Activated naive CD8-positive, alpha-beta T cell treated with anti-CD3 and anti-CD28 coated beads, Interleukin-2, amount 50 U/mL, for 24 hours (primary cell): ENCODE measurements around the gene TNFRSF14.
A peak's percentile ranks its signal among the peaks of the same experiment; 100 is the strongest.

Source experiments
- ATAC-seq: fragments of 150-1000 bp; cut with Tn5 transposase; one replicate; pipeline ENCODE4 v1.10.0; 2021
- DNase-seq: peaks from one replicate; pipeline ENCODE4 v3.0.0; 2021
- H3K27ac Mint-ChIP-seq: one replicate; pipeline ENCODE4 v1.8.0; 2021; ENCODE audit warnings: mild to moderate bottlenecking, mixed read lengths
- H3K27me3 Mint-ChIP-seq: one replicate; pipeline ENCODE4 v1.8.0; 2021; ENCODE audit warnings: mixed read lengths
- H3K36me3 Mint-ChIP-seq: one replicate; pipeline ENCODE4 v1.8.0; 2021; ENCODE audit warnings: low read depth, mixed read lengths
- H3K4me1 Mint-ChIP-seq: one replicate; pipeline ENCODE4 v1.8.0; 2021; ENCODE audit warnings: mixed read lengths
- H3K4me3 Mint-ChIP-seq: one replicate; pipeline ENCODE4 v1.8.0; 2021; ENCODE audit warnings: mild to moderate bottlenecking, moderate library complexity, mixed read lengths
- H3K9me3 Mint-ChIP-seq: one replicate; pipeline ENCODE4 v1.8.0; 2021; ENCODE audit warnings: mixed read lengths

The TNFRSF14 gene

GRCh38 chr1:2606396-2606880, 50.3 kb downstream of the TNFRSF14 start:
- no peaks in the 10 kb centered on the region for H3K4me1 Mint-ChIP-seq
- H3K36me3 Mint-ChIP-seq, result no peaks in the 10 kb centered on the region
- no peak for DNase-seq
- H3K4me3 Mint-ChIP-seq, result no peak overlapping the region
- no peaks in the 10 kb centered on the region for H3K9me3 Mint-ChIP-seq
- no peak overlapping the region for H3K27ac Mint-ChIP-seq
- peaks cover 3% of the 10 kb centered on the region for H3K27me3 Mint-ChIP-seq
- no peak for ATAC-seq

- H3K27me3 Mint-ChIP-seq, result peaks cover 3% of the 10 kb centered on the region
- no peak overlapping the region for H3K4me3 Mint-ChIP-seq
- DNase-seq (no peak), ATAC-seq (no peak)
- H3K4me1 Mint-ChIP-seq, result no peaks in the 10 kb centered on the region
- no peak overlapping the region for H3K27ac Mint-ChIP-seq
- H3K9me3 Mint-ChIP-seq, result no peaks in the 10 kb centered on the region
- H3K36me3 Mint-ChIP-seq, result no peaks in the 10 kb centered on the region
Measured at GRCh38 chr1:2606881-2607621, 50.9 kb downstream of the TNFRSF14 start.

GRCh38 chr1:2607641-2608091, 51.5 kb downstream of the TNFRSF14 start:
- Mint-ChIP-seq H3K36me3 (no peaks in the 10 kb centered on the region), H3K4me1 (no peaks in the 10 kb centered on the region), H3K9me3 (no peaks in the 10 kb centered on the region), H3K27ac (no peak overlapping the region), H3K27me3 (no peaks in the 10 kb centered on the region), H3K4me3 (no peak overlapping the region)
- ATAC-seq (no peak), DNase-seq (no peak)

GRCh38 chr1:2609319-2610035, 53.3 kb downstream of the TNFRSF14 start:
- H3K27ac Mint-ChIP-seq, result no peak overlapping the region
- H3K4me3 Mint-ChIP-seq, result no peak overlapping the region
- ATAC-seq (no peak), DNase-seq (no peak)
- H3K4me1 Mint-ChIP-seq, result no peaks in the 10 kb centered on the region
- peaks cover 1% of the 10 kb centered on the region for H3K36me3 Mint-ChIP-seq
- H3K9me3 Mint-ChIP-seq, result peaks cover 8% of the 10 kb centered on the region
- H3K27me3 Mint-ChIP-seq, result no peaks in the 10 kb centered on the region

GRCh38 chr1:2610036-2610959, 54.1 kb downstream of the TNFRSF14 start:
- H3K4me3 Mint-ChIP-seq, result no peak overlapping the region
- H3K4me1 Mint-ChIP-seq, result no peaks in the 10 kb centered on the region
- ATAC-seq (no peak), DNase-seq (no peak)
- H3K27ac Mint-ChIP-seq, result no peak overlapping the region
- H3K9me3 Mint-ChIP-seq, result peaks cover 15% of the 10 kb centered on the region
- peaks cover 1% of the 10 kb centered on the region for H3K36me3 Mint-ChIP-seq
- no peaks in the 10 kb centered on the region for H3K27me3 Mint-ChIP-seq

- ATAC-seq (no peak), DNase-seq (peak; percentile 39)
- H3K27me3 Mint-ChIP-seq, result no peaks in the 10 kb centered on the region
- no peaks in the 10 kb centered on the region for H3K4me1 Mint-ChIP-seq
- no peak overlapping the region for H3K4me3 Mint-ChIP-seq
- H3K36me3 Mint-ChIP-seq, result peaks cover 1% of the 10 kb centered on the region
- H3K9me3 Mint-ChIP-seq, result peaks cover 22% of the 10 kb centered on the region
- no peak overlapping the region for H3K27ac Mint-ChIP-seq
Measured at GRCh38 chr1:2611031-2611501, 54.9 kb downstream of the TNFRSF14 start.

GRCh38 chr1:2611621-2612437, 55.7 kb downstream of the TNFRSF14 start:
- no peak overlapping the region for H3K27ac Mint-ChIP-seq
- no peak overlapping the region for H3K4me3 Mint-ChIP-seq
- DNase-seq, result no peak
- H3K27me3 Mint-ChIP-seq, result peaks cover 4% of the 10 kb centered on the region
- H3K9me3 Mint-ChIP-seq, result peaks cover 28% of the 10 kb centered on the region
- H3K36me3 Mint-ChIP-seq, result peaks cover 1% of the 10 kb centered on the region
- H3K4me1 Mint-ChIP-seq, result no peaks in the 10 kb centered on the region
- no peak for ATAC-seq

- Mint-ChIP-seq H3K4me1 (no peaks in the 10 kb centered on the region), H3K27me3 (peaks cover 4% of the 10 kb centered on the region), H3K36me3 (peaks cover 1% of the 10 kb centered on the region), H3K9me3 (peaks cover 28% of the 10 kb centered on the region), H3K27ac (no peak overlapping the region), H3K4me3 (no peak overlapping the region)
- ATAC-seq, result no peak
- DNase-seq, result no peak
Measured at GRCh38 chr1:2612591-2613365, 56.6 kb downstream of the TNFRSF14 start.
